Measurements from ENCODE around the gene FBXW12.
"Not testable (repeated sequence)": the region's sequence is repeated elsewhere in the genome, so short reads cannot be mapped to it uniquely, and the experiment has no call there.

The FBXW12 gene

GRCh38 chr3:48371651-48372376, at the start of gene FBXW12:
Gene FBXW12 (plus strand): TSS chr3:48372219. CDS start chr3:48372768, 549 bp downstream.
- no peak for FAIRE-seq

GRCh38 chr3:48331706-48332435, 40.1 kb upstream of the FBXW12 start:
- not testable (repeated sequence) for FAIRE-seq

GRCh38 chr3:48333346-48334245, 38.4 kb upstream of the FBXW12 start, which contains the start of gene SPINK8:
Gene SPINK8 (minus strand): TSS chr3:48333661. CDS start chr3:48328341, 5,320 bp downstream.
- not testable (repeated sequence) for FAIRE-seq

- no peak for FAIRE-seq
These were observed 37.4 kb upstream of the FBXW12 start for GRCh38 chr3:48334605-48335004.

- FAIRE-seq: not testable (repeated sequence)
These were observed 36.7 kb upstream of the FBXW12 start for GRCh38 chr3:48335286-48335685.

- not testable (repeated sequence) for FAIRE-seq
These were observed 34.5 kb upstream of the FBXW12 start for GRCh38 chr3:48337536-48337935.

- no peak for FAIRE-seq
These were observed 33.4 kb upstream of the FBXW12 start for GRCh38 chr3:48338635-48339034.

- FAIRE-seq: no peak
These were observed 28.6 kb upstream of the FBXW12 start for GRCh38 chr3:48343432-48343831.

- no peak for FAIRE-seq
These were observed 27.0 kb upstream of the FBXW12 start for GRCh38 chr3:48344867-48345507.

- no peak for FAIRE-seq
These were observed 26.0 kb upstream of the FBXW12 start for GRCh38 chr3:48345946-48346572.

- FAIRE-seq: no peak
These were observed 24.5 kb upstream of the FBXW12 start for GRCh38 chr3:48347500-48347899.

GRCh38 chr3:48352546-48352945, 19.5 kb upstream of the FBXW12 start:
- no peak for FAIRE-seq

- FAIRE-seq: no peak
These were observed 18.0 kb upstream of the FBXW12 start for GRCh38 chr3:48353987-48354386.

GRCh38 chr3:48356419-48356818, 15.6 kb upstream of the FBXW12 start:
- no peak for FAIRE-seq

GRCh38 chr3:48361928-48362327, 10.1 kb upstream of the FBXW12 start:
- no peak for FAIRE-seq

GRCh38 chr3:48364840-48365239, 7.2 kb upstream of the FBXW12 start:
- no peak for FAIRE-seq

- FAIRE-seq: no peak
These were observed 4.8 kb upstream of the FBXW12 start for GRCh38 chr3:48367201-48367600.

GRCh38 chr3:48369693-48370332, 2.2 kb upstream of the FBXW12 start:
- no peak for FAIRE-seq

- FAIRE-seq: no peak
These were observed 1.7 kb upstream of the FBXW12 start for GRCh38 chr3:48370333-48370713.

GRCh38 chr3:48372377-48372770, 355 bp downstream of the FBXW12 start:
- no peak for FAIRE-seq

GRCh38 chr3:48372862-48373435, 930 bp downstream of the FBXW12 start:
- FAIRE-seq: no peak

Measured in TTC549 (cell line).